ENCODE measurements around the gene CREB3L2.
A peak's percentile ranks its signal among the peaks of the same experiment; 100 is the strongest.
"Not testable (repeated sequence)": the region's sequence is repeated elsewhere in the genome, so short reads cannot be mapped to it uniquely, and the experiment has no call there.

CREB3L2 gene, protein sequence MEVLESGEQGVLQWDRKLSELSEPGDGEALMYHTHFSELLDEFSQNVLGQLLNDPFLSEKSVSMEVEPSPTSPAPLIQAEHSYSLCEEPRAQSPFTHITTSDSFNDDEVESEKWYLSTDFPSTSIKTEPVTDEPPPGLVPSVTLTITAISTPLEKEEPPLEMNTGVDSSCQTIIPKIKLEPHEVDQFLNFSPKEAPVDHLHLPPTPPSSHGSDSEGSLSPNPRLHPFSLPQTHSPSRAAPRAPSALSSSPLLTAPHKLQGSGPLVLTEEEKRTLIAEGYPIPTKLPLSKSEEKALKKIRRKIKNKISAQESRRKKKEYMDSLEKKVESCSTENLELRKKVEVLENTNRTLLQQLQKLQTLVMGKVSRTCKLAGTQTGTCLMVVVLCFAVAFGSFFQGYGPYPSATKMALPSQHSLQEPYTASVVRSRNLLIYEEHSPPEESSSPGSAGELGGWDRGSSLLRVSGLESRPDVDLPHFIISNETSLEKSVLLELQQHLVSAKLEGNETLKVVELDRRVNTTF

DNA sequence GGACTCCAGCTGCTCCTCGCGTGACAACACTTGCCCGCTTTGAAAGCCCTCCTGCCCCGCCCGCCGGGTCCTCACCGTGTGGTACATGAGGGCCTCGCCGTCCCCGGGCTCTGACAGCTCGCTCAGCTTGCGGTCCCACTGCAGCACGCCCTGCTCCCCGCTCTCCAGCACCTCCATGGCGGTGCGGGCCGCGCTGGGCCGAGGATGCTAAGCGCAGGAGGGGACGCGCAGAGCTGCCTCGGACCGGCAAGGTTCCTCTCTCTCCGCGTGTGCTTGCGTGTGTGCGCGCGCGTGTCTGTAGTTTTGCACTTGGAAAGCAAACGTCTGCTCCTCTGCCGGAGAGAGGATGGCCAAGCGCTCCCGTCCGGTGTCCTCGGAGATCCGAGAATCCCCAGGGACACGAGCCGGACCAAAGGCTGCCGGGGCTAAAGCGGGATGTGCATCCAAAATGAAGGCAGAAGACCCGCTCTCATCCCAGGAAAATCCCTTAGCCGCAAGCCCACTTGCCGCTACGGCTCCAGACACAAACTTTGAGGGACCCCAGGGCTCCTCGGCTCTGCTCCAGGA is at the start of gene CREB3L2:
CREB3L2 (minus strand) TSS at position 558 of the 567 bp plus-strand sequence; CDS start at position 177, 381 bp downstream.
- peak; percentile 77 for DNase-seq

DNA sequence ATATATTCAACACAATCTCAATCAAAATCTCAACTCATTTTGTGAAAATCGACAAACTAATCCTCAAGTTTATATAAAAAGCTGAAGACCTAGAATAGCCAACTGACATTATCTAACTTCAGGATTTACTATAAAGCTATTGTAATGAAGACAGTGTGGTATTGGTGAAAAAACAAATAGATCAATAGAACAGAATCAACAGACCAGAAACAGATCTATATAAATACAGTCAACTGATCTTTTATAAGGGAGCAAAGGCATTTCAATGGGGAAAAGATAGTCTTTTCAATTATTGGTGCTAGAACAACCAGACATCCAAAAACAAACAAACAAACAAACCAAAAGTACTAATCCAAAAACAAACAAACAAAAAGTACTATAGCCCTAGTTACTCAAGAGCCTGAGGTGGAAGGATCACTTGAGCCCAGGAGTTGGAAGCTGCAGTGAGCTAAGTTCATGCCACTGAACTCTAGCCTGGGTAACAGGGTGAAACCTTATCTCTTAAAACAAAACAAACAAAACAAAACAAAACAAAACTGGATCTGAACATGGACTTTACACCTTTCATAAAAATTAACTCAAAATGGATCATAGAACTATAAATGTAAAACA is 47.7 kb upstream of the CREB3L2 start:
- DNase-seq: no peak

DNA sequence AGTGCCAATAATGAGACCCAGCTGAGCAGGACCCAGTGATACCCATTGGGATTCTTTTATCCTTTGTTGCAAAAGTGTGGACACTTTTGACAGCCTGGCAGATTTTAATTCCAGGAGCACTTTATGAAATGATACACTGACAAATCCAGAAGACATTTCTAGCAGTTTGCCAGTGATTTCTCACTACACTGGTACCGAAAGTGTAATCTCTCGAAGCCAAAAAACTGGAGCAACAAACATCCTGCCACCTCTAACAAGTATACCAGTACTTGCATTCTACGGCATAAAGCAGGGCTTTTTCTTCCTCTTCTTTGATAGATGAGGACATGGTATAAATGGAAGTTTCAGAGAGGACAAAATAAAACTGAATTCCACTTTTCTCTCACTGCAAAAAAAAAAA is 46.0 kb upstream of the CREB3L2 start:
- no peak for DNase-seq

DNA sequence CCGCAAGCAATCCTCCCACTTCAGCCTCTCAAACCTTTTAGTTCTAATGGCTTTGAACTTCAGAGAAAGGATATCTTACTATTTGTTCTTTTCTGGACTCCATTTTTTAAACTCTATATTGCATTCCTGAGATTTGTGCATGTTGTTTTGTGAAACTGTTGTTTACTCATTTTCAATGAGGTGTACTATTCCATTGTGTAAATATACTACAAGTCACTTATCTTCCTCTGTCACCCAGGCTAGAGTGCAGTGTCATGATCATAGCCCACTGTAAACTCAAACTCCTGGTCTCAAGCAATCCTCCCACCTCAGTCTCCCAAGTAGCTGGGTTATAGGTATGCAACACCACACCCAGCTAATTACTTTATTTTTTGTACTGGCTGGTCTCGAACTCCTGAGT is 43.0 kb upstream of the CREB3L2 start:
- no peak for DNase-seq

DNA sequence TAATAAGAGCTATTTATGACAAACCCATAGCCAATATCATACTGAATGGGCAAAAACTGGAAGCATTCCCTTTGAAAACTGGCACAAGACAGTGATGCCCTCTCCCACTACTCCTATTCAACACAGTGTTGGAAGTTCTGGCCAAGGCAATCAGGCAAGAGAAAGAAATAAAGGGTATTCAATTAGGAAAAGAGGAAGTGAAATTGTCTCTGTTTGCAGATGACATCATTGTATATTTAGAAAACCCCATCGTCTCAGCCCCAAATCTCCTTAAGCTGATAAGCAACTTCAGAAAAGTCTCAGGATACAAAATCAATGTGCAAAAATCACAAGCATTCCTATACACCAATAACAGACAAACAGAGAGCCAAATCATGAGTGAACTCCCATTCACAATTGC is 38.2 kb upstream of the CREB3L2 start:
- DNase-seq: not testable (repeated sequence)

DNA sequence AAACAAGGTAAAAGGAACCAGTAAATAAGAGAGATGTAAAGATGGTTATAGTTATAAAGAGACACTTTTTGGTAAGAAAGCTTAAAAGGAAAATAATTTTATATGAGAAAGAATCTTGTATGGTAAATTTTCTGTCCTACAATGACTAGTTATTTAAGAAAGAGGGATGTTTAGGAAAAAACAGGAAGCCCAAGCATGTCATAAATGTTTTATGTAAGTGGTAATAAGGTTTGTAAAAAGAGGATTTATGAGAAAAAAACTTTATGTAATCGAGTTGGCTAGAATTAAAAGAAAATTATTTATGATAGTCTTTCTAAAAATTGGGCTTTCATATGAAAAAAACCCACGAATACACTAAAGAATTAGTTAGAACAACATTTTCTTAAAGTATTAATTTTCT is 34.2 kb upstream of the CREB3L2 start:
- no peak for DNase-seq

DNA sequence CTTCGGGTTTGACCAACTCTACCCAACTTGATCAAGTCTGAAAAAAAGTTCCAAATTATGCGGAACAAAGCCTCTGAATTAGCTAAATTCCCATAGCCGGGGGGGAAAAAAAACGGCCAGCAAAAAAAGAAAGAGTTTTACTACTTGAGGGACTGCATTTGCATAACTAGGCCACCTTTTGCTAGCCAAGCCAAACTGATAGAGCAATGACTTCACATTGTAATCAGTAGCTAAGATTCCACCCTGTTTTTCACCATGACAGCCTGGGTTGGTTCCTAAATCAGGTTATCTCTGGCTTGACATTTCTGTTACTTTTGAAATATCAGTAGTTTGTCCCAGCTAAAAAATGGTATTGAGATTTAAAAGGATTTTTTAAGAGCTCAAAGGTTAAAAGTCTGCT is 31.4 kb upstream of the CREB3L2 start:
- DNase-seq: no peak

DNA sequence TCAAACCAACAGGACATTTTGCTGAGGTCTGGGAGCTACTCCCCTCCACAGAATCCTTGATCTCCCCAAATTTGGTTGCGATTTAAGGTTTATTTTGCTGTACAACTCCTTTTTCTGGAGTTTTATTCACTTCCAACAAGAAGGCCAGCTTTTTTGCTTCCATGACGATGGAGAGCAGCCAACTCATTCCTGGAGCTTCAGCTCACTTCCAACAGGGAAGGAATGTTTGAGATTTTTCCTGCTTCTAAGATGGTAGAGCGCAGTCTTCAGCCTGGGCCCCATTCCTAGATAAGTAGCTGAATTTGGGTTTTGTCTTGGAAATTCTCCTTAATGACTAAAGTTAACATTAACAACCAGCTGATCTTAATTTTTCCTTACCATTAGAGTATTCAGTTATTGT is 30.9 kb upstream of the CREB3L2 start:
- DNase-seq: no peak

DNA sequence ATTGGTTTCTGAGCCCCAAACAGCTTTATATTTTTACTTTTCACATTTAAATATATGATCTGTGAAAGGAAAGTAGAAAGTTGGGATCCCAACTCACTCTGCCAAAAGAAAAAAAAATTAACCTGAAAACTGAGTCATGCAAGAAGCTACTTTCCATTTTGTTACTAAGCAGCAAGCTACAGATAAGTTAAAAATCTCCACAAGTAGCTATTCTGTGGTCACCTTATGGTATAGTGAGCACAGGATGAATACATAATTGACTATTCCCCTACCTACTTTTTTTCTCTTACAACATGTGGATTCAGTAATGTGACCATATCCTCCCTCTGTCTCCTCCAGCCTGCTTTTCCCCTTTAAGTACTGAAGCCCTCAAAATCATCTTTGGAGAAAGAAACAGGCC is 30.3 kb upstream of the CREB3L2 start:
- DNase-seq: no peak

DNA sequence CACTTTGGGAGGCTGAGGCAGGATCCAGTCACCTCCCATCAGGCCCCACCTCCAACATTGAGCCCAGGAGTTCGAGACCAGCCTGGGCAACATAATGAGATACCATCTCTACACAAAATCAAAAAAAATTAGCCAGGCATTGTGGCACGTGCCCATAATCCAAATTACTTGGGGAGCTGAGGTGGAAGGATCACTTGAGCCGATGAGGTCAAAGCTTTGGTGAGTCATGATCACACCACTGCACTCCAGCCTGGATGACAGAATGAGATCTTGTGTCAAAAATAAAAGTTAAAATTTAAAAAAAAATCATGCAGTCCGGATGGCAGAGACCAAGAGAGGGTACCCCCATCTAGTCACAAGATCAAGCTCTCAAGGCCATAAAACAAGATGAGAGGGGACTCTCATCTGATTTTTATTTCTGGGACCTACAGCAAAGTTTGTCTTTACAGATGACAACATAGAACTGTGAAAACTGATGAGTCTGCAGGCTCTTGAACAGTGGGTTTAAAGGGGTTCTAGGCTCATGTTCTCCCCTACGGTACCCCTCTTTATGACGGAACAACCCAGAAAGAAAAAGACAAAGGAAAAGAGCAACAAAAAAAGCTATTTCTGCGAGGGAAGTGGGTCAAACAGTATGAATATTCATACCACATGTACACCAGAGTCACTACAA is 28.9 kb upstream of the CREB3L2 start:
- no peak for DNase-seq

DNA sequence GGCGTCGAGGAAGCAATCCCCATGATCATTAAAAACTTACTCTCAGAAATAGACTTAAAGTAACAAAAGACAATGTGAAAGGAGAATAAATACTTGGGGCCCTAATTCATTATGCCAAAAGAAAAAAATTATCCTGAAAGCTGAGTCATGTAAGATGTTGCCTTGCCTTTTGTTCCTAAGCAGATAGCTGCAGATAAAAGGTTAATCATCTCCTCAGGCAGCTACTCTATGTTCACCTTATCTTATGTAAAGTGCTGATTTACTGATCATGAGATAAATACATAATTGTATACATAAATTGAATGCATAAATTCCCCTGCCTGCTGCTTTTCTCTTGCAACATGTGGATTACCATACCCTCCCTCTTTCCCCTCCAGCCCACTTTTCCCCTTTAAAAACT is 28.1 kb upstream of the CREB3L2 start:
- DNase-seq: no peak

DNA sequence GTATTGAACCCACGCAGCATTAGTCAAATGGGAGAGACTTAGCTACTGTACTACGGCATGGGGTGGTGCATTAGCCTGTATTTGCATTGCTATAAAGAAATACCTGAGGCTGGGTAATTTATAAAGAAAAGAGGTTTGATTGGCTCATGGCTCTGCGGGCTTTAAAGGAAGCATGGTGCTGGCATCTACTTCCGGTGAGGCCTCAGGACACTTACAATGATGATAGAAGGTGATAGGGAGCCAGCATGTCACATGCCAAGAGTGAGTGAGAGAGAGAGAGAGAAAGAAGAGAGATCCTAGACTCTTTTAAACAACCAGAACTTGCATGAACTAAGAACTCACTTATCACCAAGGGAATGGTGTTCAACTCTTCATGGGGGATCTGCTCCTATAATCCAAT is 27.2 kb upstream of the CREB3L2 start:
- no peak for DNase-seq

DNA sequence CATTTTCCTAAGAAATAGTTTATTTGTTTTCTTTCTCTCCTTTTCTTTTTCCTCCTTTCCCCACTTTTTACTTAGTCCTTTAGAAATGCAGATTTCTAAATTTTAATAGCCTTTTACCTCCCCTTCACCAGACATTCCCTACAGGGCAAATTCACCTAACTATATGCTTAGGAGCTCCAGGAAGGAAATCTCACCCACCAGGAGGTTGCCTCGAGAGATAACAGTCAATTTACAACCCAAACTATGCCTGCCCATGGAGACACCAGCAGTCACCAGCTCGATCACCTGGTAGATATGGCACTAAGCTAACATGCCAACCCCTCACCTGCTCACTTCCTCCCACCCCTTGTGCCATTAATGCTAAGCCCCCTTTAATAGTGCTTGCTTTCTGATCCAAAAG is 25.2 kb upstream of the CREB3L2 start:
- DNase-seq: no peak

DNA sequence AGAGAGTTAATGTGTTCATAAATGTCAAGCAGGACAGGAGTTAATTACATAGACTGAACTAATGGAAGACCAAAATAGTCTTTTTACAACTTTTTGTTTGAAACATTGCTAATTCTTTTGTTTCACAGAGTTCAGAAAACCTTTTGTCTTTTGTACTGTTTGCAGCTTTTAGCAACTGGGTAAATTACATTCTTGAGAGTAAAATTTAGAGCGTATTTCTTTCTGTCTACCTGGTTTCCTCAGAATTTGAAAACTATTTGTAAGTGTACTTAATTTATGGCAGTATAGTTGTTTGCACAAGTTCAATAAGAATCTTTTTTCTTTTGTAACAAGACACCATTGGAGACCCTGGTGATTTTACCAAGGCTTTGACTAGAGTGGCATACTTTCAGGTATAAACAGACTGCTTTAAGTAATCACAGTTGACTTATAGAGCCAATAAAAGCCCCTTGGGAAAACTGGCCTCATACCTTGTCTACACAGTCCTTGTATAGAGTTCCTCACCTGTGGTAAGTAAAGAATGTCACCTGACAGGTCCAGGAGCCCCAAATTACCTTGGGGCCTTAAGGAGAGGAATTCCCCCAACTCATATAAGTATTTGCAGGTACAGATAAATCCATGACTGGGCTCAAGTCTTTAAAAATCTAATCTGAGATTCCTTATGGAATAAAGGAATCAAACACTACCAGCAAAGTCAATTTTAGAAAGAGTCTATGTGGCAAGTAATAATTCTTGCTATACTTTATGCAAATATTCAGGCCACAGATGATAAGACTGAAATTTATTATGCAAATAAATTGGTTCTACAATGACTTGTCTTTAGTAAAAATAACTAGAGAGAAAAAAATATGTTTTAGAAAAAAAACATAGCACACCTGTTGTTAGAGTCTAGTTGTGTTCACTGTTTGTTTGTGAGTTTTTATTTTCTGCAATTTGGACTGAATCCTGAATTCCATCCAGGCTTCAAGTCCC is 23.6 kb upstream of the CREB3L2 start:
- DNase-seq: no peak

DNA sequence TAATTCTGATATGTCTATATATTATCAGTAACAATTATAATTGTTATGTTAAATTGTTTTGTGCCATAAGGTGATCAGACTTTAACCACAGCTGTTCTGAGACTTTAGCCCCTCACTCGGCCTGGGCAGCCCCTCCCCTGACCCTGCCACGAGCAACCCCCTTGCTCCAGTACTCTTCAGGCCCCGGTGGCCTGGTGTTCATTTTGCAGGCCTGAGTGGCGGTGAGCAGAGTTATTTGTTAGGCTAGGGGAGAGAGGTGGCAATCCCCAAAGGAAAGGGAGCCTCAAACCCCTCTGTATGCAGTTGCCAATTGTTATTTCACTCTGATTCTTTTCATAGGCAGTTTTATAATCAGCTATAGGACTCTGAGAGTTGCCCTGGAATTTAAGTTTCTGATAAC is 22.9 kb upstream of the CREB3L2 start:
- DNase-seq: no peak

DNA sequence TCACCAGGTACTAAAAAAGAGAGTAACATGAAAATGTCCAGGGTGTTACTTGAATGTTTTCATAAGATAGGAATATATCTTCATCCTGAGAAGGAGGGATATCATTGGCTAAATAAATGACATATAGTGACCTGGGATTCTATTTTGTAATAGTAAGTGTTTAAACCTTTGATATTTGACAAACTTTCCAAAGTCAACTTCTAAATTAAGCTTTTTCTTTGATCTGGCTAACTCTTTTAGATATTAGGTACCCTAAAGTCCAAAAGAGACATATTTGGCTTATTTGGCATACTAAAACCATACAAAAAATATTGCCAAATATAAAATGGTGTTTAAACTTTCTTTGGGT is 22.4 kb upstream of the CREB3L2 start:
- DNase-seq: no peak

DNA sequence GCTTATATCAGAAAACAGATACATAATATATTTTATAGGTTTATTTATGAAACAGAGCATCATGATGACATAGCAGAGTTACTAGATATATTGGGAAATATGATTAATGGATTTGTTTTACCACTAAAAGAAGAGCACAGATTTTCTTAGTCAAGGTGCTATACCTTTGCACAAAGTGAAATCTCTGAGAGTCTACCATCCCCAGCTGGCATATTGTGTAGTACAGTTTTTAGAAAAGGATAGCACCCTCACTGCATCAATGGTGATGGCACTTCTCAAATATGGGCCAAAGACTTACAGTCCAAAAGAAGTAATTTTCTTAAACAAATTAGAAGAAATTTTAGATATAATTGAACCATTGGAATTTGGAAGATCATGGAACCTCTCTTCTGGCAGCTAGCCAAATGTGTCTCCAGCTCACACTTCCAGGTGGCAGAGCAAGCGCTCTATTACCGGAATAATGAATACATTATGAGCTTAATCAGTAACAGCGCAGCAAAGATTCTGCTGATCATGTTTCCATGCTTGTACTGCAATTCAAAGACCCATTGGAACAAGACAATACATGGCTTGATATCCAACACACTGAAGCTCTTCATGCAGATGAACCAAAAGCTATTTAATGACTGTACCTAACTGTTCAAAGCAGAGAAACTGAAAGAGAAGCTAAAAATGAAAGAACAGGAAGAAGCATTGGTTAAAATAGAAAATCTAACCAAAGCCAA is 21.9 kb upstream of the CREB3L2 start:
- DNase-seq: no peak

DNA sequence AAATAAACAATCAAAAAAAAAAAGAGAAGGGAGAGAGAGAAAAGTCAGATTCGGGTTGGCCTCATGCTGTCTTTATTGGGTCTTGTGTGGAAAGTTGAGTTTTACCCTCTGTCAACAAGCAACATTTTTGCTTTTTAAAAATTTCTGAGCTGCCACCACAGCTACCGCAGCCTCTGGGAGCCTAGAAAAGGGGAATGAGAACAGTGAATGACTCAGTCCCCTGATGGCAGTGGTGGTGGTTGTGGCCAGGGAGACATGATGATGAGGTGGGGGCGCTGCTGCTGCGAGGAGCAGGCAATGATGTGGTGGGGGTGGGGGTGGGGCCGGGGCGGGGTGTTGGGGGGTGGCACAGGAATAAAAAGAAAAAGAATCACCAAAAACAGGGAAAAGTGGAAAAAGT is 20.0 kb upstream of the CREB3L2 start:
- DNase-seq: no peak

DNA sequence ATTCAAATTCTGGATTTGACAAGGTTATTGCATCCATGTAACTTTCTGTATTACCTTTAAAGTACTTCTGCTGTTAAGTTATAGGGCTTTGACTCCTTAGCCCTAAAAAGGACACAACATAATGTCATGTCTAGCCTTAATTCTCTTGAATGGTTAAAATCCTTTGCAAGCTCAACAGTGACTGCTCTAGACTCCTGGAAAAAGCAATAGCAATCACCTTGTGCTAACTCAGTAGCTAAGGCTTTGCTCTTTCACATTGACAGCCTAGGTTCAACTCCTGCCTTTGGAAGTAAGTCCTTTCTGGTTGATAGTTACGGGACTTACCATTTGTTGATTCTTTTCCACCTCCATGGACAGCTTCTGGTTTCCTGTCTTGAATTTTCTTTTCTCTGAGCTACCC is 16.1 kb upstream of the CREB3L2 start:
- DNase-seq: no peak

DNA sequence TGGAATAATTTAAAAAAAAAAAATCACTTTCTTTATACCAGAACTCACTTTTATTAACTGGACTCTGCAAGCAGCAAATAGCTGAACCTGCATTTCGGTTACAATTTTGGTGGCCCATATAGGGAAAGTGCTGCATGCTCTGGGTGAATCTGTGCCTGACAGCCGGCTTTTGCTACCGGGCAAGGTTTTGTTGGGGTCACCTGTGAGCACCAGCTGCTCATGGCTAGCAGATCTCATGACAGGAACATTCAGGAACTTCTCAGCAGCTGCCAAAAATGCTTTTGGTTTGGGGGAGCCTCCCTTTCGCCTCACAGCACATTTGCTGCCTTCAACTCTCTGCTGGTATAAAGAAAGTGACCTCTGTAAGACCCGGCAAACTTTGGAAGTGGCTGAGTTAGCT is 13.2 kb upstream of the CREB3L2 start:
- no peak for DNase-seq

DNA sequence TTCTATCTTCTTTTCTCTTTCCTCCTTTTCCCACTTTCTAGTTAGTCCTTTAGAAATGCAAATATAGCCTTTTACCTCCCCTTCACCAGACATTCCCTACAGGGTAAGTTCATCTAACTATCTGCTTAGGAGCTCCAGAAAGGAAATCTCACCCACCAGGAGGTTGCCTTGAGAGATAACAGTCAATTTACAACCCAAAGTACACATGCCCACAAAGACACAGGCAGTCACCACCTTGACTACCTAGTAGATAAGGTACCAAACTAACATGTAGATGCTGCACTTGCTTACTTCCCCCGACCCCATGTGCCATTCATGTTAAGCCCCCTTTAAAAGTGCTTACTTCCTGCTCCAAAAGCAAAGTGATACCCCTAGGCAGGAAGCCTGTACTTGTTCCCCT is 12.8 kb upstream of the CREB3L2 start:
- DNase-seq: no peak

DNA sequence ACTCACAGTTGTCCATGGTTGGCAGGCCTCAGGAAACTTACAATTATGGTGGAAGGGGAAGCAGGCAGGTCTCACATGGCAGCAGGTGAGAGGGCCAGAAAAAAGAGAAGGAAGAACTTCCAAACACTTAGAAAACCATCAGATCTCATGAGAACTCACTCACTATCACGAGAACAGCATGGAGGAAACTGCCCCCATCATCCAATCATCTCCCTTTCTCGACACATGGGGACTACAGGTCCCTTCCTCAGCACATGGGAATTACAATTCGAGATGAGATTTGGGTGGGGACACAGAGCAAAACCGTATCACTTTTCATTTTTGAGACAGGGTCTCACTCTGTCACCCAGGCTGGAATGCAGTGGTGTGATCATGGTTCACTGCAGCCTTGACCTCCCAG is 12.3 kb upstream of the CREB3L2 start:
- not testable (repeated sequence) for DNase-seq
